ENCODE measurements around the gene PSMA2. TPM values are rescaled to one million over a fixed set of nuclear protein-coding genes. Genes with fewer than 3 reads are reported as not detected.

The PSMA2 gene
- total and polyA plus RNA-seq, 8 donors, result 9.4 to 278 (median 136) TPM

- no peak overlapping the region for H3K4me3 ChIP-seq
- TF ChIP-seq POLR2A (IDR thresholded peaks at IDR 0.05), result no peak
- TF ChIP-seq POLR2AphosphoS5 (IDR thresholded peaks at IDR 0.05), result no peak
- TF ChIP-seq CTCF (IDR thresholded peaks at IDR 0.05), result no peak
- no peak for TF ChIP-seq EP300 (IDR thresholded peaks at IDR 0.05)
- H3K27ac ChIP-seq, result no peak overlapping the region
- no peaks in the 10 kb centered on the region for H3K4me1 ChIP-seq
- H3K9me3 ChIP-seq, result peaks cover 0 to 14% (median 6%) of the 10 kb centered on the region in 4 donors
- intact Hi-C loops (cut with DNase I; ENCODE audit: low total_unique reads), result no loop called here
- no peaks in the 10 kb centered on the region for H3K36me3 ChIP-seq
- DNase-seq, result no peak
- 55 to 94% (median 70%) methylated on average over 2 of the region's 2 CpGs for WGBS, 5 donors
- H3K27me3 ChIP-seq, result no peaks in the 10 kb centered on the region
Observed at GRCh38 chr7:42980084-42980483, 48.1 kb upstream of the PSMA2 start.

- no peak overlapping the region for H3K4me3 ChIP-seq
- H3K27me3 ChIP-seq, result no peaks in the 10 kb centered on the region
- H3K4me1 ChIP-seq, result no peaks in the 10 kb centered on the region
- H3K27ac ChIP-seq, result no peak overlapping the region
- H3K9me3 ChIP-seq, result no peaks in the 10 kb centered on the region
- H3K36me3 ChIP-seq, result no peaks in the 10 kb centered on the region
- intact Hi-C loops (cut with DNase I; ENCODE audit: low total_unique reads), result no loop called here
- TF ChIP-seq EP300 (IDR thresholded peaks at IDR 0.05) (no peak), CTCF (IDR thresholded peaks at IDR 0.05) (no peak), POLR2AphosphoS5 (IDR thresholded peaks at IDR 0.05) (no peak), POLR2A (IDR thresholded peaks at IDR 0.05) (no peak)
- peak in 1 of 2 donors; percentile 12 for DNase-seq
Observed at GRCh38 chr7:42978496-42978895, 46.5 kb upstream of the PSMA2 start.

GRCh38 chr7:42976371-42976770 is 44.4 kb upstream of the PSMA2 start:
- H3K27me3 ChIP-seq, result no peaks in the 10 kb centered on the region
- WGBS, 5 donors, result 88 to 95% (median 91%) methylated on average over 3 of the region's 3 CpGs
- no peak for DNase-seq
- intact Hi-C loops (cut with DNase I; ENCODE audit: low total_unique reads), result no loop called here
- H3K9me3 ChIP-seq, result no peaks in the 10 kb centered on the region
- H3K27ac ChIP-seq, result no peak overlapping the region
- H3K4me1 ChIP-seq, result no peaks in the 10 kb centered on the region
- TF ChIP-seq EP300 (IDR thresholded peaks at IDR 0.05), result no peak
- TF ChIP-seq POLR2AphosphoS5 (IDR thresholded peaks at IDR 0.05), result no peak
- no peak for TF ChIP-seq POLR2A (IDR thresholded peaks at IDR 0.05)
- TF ChIP-seq CTCF (IDR thresholded peaks at IDR 0.05), result no peak
- no peaks in the 10 kb centered on the region for H3K36me3 ChIP-seq
- H3K4me3 ChIP-seq, result no peak overlapping the region

- intact Hi-C loops (cut with DNase I; ENCODE audit: low total_unique reads), result no loop called here
- Histone ChIP-seq H3K27me3 (no peaks in the 10 kb centered on the region), H3K4me1 (no peaks in the 10 kb centered on the region), H3K36me3 (no peaks in the 10 kb centered on the region), H3K27ac (peak overlapping the region in 4 of 5 donors; percentile 27 to 64 (median 48)), H3K4me3 (no peak overlapping the region), H3K9me3 (no peaks in the 10 kb centered on the region)
- peak; percentile 25 to 77 for DNase-seq
- 28 to 49% (median 34%) methylated on average over 5 of the region's 5 CpGs for WGBS, 5 donors
- no peak for TF ChIP-seq POLR2A (IDR thresholded peaks at IDR 0.05)
- TF ChIP-seq POLR2AphosphoS5 (IDR thresholded peaks at IDR 0.05), result peak in 2 of 3 donors; percentile 65 to 88
Observed at GRCh38 chr7:42972699-42973500, 40.9 kb upstream of the PSMA2 start.

- no peak for DNase-seq
- Histone ChIP-seq H3K27ac (no peak overlapping the region), H3K9me3 (no peaks in the 10 kb centered on the region), H3K4me3 (no peak overlapping the region), H3K36me3 (no peaks in the 10 kb centered on the region), H3K27me3 (no peaks in the 10 kb centered on the region), H3K4me1 (no peaks in the 10 kb centered on the region)
- intact Hi-C loops (cut with DNase I; ENCODE audit: low total_unique reads), result no loop called here
- 77 to 87% (median 82%) methylated on average over 2 of the region's 2 CpGs for WGBS, 5 donors
- TF ChIP-seq EP300 (IDR thresholded peaks at IDR 0.05) (no peak), CTCF (IDR thresholded peaks at IDR 0.05) (no peak), POLR2A (IDR thresholded peaks at IDR 0.05) (no peak), POLR2AphosphoS5 (IDR thresholded peaks at IDR 0.05) (no peak)
Observed at GRCh38 chr7:42967391-42967790, 35.4 kb upstream of the PSMA2 start.

Data from stomach (tissue), 9 donors.